OCI-LY7 (cell line): ENCODE measurements around the gene GRK5. TPM values are rescaled to one million over a fixed set of nuclear protein-coding genes. Genes with fewer than 3 reads are reported as not detected.

Experiments
- BruUV-seq: library from RNA; stranded (reverse); fragments of 400-500 nt; replicated peaks from 2 replicates; lab custom pipeline; 2021; lab: Mats Ljungman, UMichigan
- CTCF ChIA-PET: fragments of 300-600 bp; sonication (Branson Sonifier 250); formaldehyde crosslinking; loops from one replicate; lab custom pipeline; 2022; ENCODE audit warnings: antibody characterized with exemption; ENCODE audit not compliant: unreplicated experiment; lab: Charles Lee
- POLR2A ChIA-PET: fragments of 300-600 bp; sonication (Branson Sonifier 250); formaldehyde crosslinking; loops from one replicate; lab custom pipeline; 2022; ENCODE audit warnings: antibody characterized with exemption; lab: Charles Lee
- DNase-seq: peaks from one replicate; pipeline ENCODE4 v3.0.0-alpha.2; 2015; ENCODE audit warnings: low spot score
- H2AFZ ChIP-seq: fragments of 200-600 bp; sonication (generic), shearing (Covaris generic); 2 replicates; pipeline ENCODE4 v1.6.1; 2014; ENCODE audit warnings: mild to moderate bottlenecking, antibody characterized with exemption, low read length, moderate library complexity
- H3K27ac ChIP-seq: fragments of 200-600 bp; sonication (generic); 2 replicates; pipeline ENCODE4 v1.5.1; 2014; ENCODE audit warnings: mixed run types, low read depth, mild to moderate bottlenecking, moderate library complexity, low read length, inconsistent platforms; ENCODE audit not compliant: poor library complexity, severe bottlenecking
- H3K36me3 ChIP-seq: fragments of 200-600 bp; sonication (generic); 2 replicates; pipeline ENCODE4 v1.6.1; 2014; ENCODE audit warnings: mild to moderate bottlenecking, antibody characterized with exemption, low read length, moderate library complexity, mixed read lengths; ENCODE audit not compliant: insufficient read depth
- H3K4me1 ChIP-seq: fragments of 200-600 bp; sonication (generic); 2 replicates; pipeline ENCODE4 v1.5.1; 2014; ENCODE audit warnings: mild to moderate bottlenecking, low read length; ENCODE audit not compliant: insufficient read depth, poor library complexity, severe bottlenecking
- H3K4me2 ChIP-seq: fragments of 200-600 bp; sonication (generic); 2 replicates; pipeline ENCODE4 v1.6.1; 2014; ENCODE audit warnings: mild to moderate bottlenecking, low read length
- H3K4me3 ChIP-seq: fragments of 200-600 bp; sonication (generic); 2 replicates; pipeline ENCODE4 v1.5.1; 2014; ENCODE audit warnings: mild to moderate bottlenecking, low read depth, low read length; ENCODE audit not compliant: poor library complexity, severe bottlenecking
- H3K79me2 ChIP-seq: fragments of 200-600 bp; sonication (generic); 2 replicates; pipeline ENCODE4 v1.6.1; 2016; ENCODE audit warnings: low read depth, mild to moderate bottlenecking, low read length, moderate library complexity, mixed read lengths; ENCODE audit not compliant: insufficient read depth
- H3K9me2 ChIP-seq: fragments of 200-600 bp; sonication (generic); 2 replicates; pipeline ENCODE4 v1.6.1; 2016; ENCODE audit warnings: mild to moderate bottlenecking, low read length, mixed read lengths; ENCODE audit not compliant: insufficient read depth
- H3K9me3 ChIP-seq: fragments of 200-600 bp; sonication (generic); 2 replicates; pipeline ENCODE4 v1.6.1; 2014; ENCODE audit warnings: mild to moderate bottlenecking, mixed run types, low read length, mixed read lengths
- H4K20me1 ChIP-seq: fragments of 200-600 bp; sonication (generic); 2 replicates; pipeline ENCODE4 v1.6.1; 2014; ENCODE audit warnings: mild to moderate bottlenecking, antibody characterized with exemption, low read length, moderate library complexity, mixed read lengths; ENCODE audit not compliant: insufficient read depth
- EZH2phosphoT487 ChIP-seq: fragments of 200-600 bp; sonication (generic); IDR thresholded peaks from 2 replicates; pipeline ENCODE4 v1.6.1; 2018; ENCODE audit warnings: low read depth, borderline replicate concordance, mild to moderate bottlenecking, mixed run types, antibody characterized with exemption, low read length, moderate library complexity, mixed read lengths
- intact Hi-C: fragments of 100-400 bp; cut with micrococcal nuclease; formaldehyde crosslinking; loops from one replicate; pipeline ENCODE4 v1.10.0; 2022; ENCODE audit not compliant: unreplicated experiment
- total RNA-seq, 2 experiments: library from RNA; depleted of rRNA in 1 of 2; stranded (reverse); fragments of >200 nt in 1 of 2; shearing (Covaris generic) in 1 of 2; gene quantifications; 2 replicates each; pipeline ENCODE4 v1.2.3, GENCODE V29; 2014 to 2022
- TF ChIP-seq, protein P1 (sequence below): fragments of 200-600 bp; sonication (generic); conservative IDR thresholded peaks from 2 replicates; pipeline ENCODE4 v1.5.1; 2014; ENCODE audit warnings: mild to moderate bottlenecking, antibody characterized with exemption, low read length, moderate library complexity, mixed read lengths

GRK5 gene
- total RNA-seq, 2 experiments from 2014 or later, result 4.7 to 10.2 TPM

DNA sequence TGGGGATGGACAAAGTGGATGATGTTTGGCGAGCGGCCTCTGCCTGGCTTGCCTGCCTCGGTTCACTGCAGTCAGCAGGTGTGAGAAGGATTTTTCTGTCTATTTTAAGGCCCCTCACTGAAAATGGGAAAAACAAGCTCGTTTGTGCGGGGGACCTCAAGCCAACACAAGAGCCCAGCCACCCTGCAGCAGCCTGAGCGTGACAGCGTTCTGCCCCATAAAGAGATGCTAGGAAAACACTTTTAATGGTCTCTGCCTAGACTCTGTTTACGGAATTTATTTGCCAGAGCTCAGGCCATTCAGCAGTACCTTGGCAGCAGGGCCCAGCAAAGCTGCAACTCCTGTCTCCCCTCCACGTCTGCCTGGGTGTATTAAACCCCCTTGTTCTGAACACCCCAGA lies 131.7 kb downstream of the GRK5 start:
- Histone ChIP-seq H4K20me1 (no peaks in the 10 kb centered on the region), H2AFZ (no peak overlapping the region), H3K79me2 (no peaks in the 10 kb centered on the region), H3K4me1 (no peaks in the 10 kb centered on the region), H3K9me2 (no peaks in the 10 kb centered on the region), H3K4me2 (no peak overlapping the region), H3K36me3 (no peaks in the 10 kb centered on the region), H3K9me3 (no peaks in the 10 kb centered on the region), H3K27ac (no peak overlapping the region), H3K4me3 (no peak overlapping the region)
- intact Hi-C loops, result no loop called here
- BruUV-seq, result no TSS peak
- CTCF ChIA-PET, result no interaction called here
- no peak for DNase-seq
- POLR2A ChIA-PET, result interaction anchor here (0.5 kb wide), 1 partner anchor 10 kb away, joined by 3 read pairs; no protein-coding TSS in a partner anchor
- no peak for TF ChIP-seq EZH2phosphoT487
- TF ChIP-seq, protein P1, sequence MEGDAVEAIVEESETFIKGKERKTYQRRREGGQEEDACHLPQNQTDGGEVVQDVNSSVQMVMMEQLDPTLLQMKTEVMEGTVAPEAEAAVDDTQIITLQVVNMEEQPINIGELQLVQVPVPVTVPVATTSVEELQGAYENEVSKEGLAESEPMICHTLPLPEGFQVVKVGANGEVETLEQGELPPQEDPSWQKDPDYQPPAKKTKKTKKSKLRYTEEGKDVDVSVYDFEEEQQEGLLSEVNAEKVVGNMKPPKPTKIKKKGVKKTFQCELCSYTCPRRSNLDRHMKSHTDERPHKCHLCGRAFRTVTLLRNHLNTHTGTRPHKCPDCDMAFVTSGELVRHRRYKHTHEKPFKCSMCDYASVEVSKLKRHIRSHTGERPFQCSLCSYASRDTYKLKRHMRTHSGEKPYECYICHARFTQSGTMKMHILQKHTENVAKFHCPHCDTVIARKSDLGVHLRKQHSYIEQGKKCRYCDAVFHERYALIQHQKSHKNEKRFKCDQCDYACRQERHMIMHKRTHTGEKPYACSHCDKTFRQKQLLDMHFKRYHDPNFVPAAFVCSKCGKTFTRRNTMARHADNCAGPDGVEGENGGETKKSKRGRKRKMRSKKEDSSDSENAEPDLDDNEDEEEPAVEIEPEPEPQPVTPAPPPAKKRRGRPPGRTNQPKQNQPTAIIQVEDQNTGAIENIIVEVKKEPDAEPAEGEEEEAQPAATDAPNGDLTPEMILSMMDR, result no peak

DNA sequence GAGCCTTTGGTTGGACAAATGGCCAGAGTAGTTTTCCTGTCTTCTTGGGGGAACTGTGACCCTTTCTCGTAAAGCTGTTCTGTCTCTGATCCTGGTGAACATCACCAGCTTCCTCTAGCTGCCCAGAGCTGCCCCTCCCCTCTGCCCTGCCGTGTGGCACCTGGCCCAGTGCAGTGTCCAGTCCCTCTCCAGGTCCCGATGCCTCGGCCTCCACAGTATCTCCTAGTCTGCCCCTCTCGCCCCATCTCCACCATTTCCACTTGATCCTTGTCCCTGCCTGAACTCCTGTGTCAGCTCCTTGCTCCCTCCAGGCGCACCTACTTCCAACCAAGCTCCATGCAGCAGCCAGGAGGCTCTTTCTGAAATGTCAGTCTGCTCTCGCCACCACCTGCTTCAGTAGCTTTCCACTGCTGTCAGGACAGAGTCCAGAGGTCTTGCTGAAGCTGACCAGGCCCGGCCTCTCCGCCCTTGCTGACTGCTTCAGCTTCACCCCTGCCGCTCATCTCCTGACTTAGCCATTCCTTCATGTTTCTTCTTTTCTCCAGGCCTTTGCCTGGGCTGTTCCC lies 133.6 kb downstream of the GRK5 start:
- Histone ChIP-seq H2AFZ (no peak overlapping the region), H3K4me3 (no peak overlapping the region), H3K4me1 (no peaks in the 10 kb centered on the region), H3K4me2 (no peak overlapping the region), H3K27ac (no peak overlapping the region), H3K36me3 (no peaks in the 10 kb centered on the region), H3K9me2 (no peaks in the 10 kb centered on the region), H3K9me3 (no peaks in the 10 kb centered on the region), H3K79me2 (no peaks in the 10 kb centered on the region), H4K20me1 (no peaks in the 10 kb centered on the region)
- CTCF ChIA-PET, result no interaction called here
- intact Hi-C loops, result no loop called here
- no peak for TF ChIP-seq EZH2phosphoT487
- TF ChIP-seq, protein P1, result no peak
- DNase-seq, result no peak
- no TSS peak for BruUV-seq
- POLR2A ChIA-PET, result no interaction called here

DNA sequence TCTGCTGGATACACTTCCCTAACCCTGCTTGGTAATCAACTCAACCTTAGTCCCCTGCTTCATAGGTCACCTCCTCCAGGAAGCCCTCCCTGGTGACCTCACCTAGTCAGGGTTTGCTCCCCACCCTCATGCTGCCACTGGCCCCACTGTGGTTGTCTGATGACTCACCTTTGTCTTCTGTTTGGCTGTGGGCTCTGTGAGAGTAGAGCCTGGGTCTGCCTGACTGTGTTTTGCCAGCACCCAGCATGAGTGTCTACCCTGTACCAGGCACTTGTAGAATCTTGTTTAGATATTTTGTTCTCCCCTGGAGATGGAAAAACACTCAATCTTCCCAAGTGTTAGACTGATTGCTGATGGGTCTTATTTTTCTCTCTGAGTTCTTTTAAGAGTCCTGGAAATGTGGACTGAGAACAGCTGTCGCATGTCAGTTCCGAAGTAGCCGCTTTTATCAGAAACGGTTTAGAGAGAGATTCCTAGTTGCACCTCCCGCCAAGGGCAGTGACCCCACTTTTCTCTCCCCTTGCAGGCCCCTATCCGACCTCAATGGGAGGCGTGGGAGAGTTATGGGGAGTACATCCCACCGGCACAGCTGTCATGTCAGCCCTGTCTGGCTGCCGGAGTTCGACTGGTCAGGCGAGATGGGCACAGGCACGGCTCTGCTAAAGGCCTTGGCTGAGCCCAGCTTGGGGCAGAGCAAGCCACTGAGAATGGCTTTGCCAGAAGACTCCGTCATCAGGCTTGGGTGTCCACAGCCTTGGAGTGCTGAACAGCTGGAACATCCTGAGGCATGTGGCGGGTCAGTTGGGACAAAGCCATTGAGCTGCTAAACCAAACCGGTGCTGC lies 134.3 kb downstream of the GRK5 start:
- POLR2A ChIA-PET, result no interaction called here
- no peak for DNase-seq
- Histone ChIP-seq H3K79me2 (no peaks in the 10 kb centered on the region), H4K20me1 (no peaks in the 10 kb centered on the region), H2AFZ (no peak overlapping the region), H3K9me2 (no peaks in the 10 kb centered on the region), H3K4me3 (no peak overlapping the region), H3K36me3 (no peaks in the 10 kb centered on the region), H3K4me2 (no peak overlapping the region), H3K4me1 (no peaks in the 10 kb centered on the region), H3K27ac (no peak overlapping the region), H3K9me3 (no peaks in the 10 kb centered on the region)
- TF ChIP-seq, protein P1, result no peak
- no peak for TF ChIP-seq EZH2phosphoT487
- BruUV-seq, result no TSS peak
- intact Hi-C loops, result no loop called here
- CTCF ChIA-PET, result no interaction called here
